Measurements from ENCODE around the gene MAGI1.

DNA sequence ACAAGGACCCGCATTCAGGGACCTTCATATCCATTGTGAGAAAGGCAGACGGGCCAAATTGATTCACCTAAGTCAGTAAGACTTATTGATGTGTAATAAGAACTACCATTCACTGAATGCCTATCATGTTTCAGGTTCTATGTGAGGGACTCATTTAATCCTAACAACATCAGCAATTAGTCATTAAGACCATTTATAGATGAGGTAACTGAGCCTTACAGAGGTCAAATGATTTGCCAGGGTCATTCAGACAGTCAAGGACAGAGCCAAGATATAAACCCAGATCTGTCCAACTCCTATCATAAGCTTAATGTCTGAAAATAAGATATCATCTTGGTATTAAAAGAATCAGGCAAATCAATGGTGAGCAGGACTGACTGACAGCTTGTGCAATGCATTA lies 453.8 kb downstream of the MAGI1 start:
- TF ChIP-seq EZH2phosphoT487 (IDR thresholded peaks at IDR 0.05; ENCODE audit: borderline replicate concordance): no peak
- TF ChIP-seq, protein P1, sequence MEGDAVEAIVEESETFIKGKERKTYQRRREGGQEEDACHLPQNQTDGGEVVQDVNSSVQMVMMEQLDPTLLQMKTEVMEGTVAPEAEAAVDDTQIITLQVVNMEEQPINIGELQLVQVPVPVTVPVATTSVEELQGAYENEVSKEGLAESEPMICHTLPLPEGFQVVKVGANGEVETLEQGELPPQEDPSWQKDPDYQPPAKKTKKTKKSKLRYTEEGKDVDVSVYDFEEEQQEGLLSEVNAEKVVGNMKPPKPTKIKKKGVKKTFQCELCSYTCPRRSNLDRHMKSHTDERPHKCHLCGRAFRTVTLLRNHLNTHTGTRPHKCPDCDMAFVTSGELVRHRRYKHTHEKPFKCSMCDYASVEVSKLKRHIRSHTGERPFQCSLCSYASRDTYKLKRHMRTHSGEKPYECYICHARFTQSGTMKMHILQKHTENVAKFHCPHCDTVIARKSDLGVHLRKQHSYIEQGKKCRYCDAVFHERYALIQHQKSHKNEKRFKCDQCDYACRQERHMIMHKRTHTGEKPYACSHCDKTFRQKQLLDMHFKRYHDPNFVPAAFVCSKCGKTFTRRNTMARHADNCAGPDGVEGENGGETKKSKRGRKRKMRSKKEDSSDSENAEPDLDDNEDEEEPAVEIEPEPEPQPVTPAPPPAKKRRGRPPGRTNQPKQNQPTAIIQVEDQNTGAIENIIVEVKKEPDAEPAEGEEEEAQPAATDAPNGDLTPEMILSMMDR (conservative IDR thresholded peaks at IDR 0.05; ENCODE audit: low read length): no peak

Measured in Loucy (cell line).